ENCODE data around the gene BCL2.
"Not testable (repeated sequence)": the region's sequence is repeated elsewhere in the genome, so short reads cannot be mapped to it uniquely, and the experiment has no call there.

Gene BCL2

GRCh38 chr18:63237881-63238692 is 81.5 kb downstream of the BCL2 start:
- Histone ChIP-seq H3K27me3 (ENCODE audit: insufficient read depth, low read length, poor library complexity) (no peaks in the 10 kb centered on the region), H3K4me1 (ENCODE audit: insufficient read depth, low read length) (peaks cover 6% of the 10 kb centered on the region), H2AFZ (ENCODE audit: low read depth, low read length) (no peak overlapping the region), H3K4me2 (ENCODE audit: insufficient read depth, low read length) (no peak overlapping the region), H3K9ac (ENCODE audit: low read depth, low read length) (no peak overlapping the region), H4K20me1 (ENCODE audit: insufficient read depth, low read length) (peaks cover 24% of the 10 kb centered on the region), H3K79me2 (ENCODE audit: insufficient read depth, low read length) (peaks cover 92% of the 10 kb centered on the region), H3K27ac (ENCODE audit: low read length) (no peak overlapping the region), H3K4me3 (ENCODE audit: low read depth in 1 of 2, low read length in 2 of 2) (no peak overlapping the region), H3K36me3 (ENCODE audit: insufficient read depth, low read length) (peaks cover 48% of the 10 kb centered on the region), H3K9me3 (ENCODE audit: insufficient read depth, low read length, severe bottlenecking) (no peaks in the 10 kb centered on the region)
- DNase-seq (no peak), ATAC-seq (ENCODE audit: insufficient read depth, low read depth) (no peak)
- TF ChIP-seq, protein P1, sequence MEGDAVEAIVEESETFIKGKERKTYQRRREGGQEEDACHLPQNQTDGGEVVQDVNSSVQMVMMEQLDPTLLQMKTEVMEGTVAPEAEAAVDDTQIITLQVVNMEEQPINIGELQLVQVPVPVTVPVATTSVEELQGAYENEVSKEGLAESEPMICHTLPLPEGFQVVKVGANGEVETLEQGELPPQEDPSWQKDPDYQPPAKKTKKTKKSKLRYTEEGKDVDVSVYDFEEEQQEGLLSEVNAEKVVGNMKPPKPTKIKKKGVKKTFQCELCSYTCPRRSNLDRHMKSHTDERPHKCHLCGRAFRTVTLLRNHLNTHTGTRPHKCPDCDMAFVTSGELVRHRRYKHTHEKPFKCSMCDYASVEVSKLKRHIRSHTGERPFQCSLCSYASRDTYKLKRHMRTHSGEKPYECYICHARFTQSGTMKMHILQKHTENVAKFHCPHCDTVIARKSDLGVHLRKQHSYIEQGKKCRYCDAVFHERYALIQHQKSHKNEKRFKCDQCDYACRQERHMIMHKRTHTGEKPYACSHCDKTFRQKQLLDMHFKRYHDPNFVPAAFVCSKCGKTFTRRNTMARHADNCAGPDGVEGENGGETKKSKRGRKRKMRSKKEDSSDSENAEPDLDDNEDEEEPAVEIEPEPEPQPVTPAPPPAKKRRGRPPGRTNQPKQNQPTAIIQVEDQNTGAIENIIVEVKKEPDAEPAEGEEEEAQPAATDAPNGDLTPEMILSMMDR (IDR thresholded peaks at IDR 0.05; ENCODE audit: borderline replicate concordance, extremely low read depth, low read length, poor library complexity, severe bottlenecking), result no peak
- TF ChIP-seq EZH2 (IDR thresholded peaks at IDR 0.05; ENCODE audit: borderline replicate concordance, low read depth, low read length, severe bottlenecking), result no peak

- Histone ChIP-seq H3K4me2 (ENCODE audit: insufficient read depth, low read length) (no peak overlapping the region), H3K9ac (ENCODE audit: low read depth, low read length) (no peak overlapping the region), H3K79me2 (ENCODE audit: insufficient read depth, low read length) (peaks cover 92% of the 10 kb centered on the region), H3K9me3 (ENCODE audit: insufficient read depth, low read length, severe bottlenecking) (no peaks in the 10 kb centered on the region), H3K36me3 (ENCODE audit: insufficient read depth, low read length) (peaks cover 41% of the 10 kb centered on the region), H2AFZ (ENCODE audit: low read depth, low read length) (no peak overlapping the region), H4K20me1 (ENCODE audit: insufficient read depth, low read length) (peaks cover 19% of the 10 kb centered on the region), H3K4me3 (ENCODE audit: low read depth in 1 of 2, low read length in 2 of 2) (no peak overlapping the region), H3K27me3 (ENCODE audit: insufficient read depth, low read length, poor library complexity) (no peaks in the 10 kb centered on the region), H3K4me1 (ENCODE audit: insufficient read depth, low read length) (peaks cover 14% of the 10 kb centered on the region), H3K27ac (ENCODE audit: low read length) (no peak overlapping the region)
- TF ChIP-seq, protein P1 (IDR thresholded peaks at IDR 0.05; ENCODE audit: borderline replicate concordance, extremely low read depth, low read length, poor library complexity, severe bottlenecking), result no peak
- no peak for TF ChIP-seq EZH2 (IDR thresholded peaks at IDR 0.05; ENCODE audit: borderline replicate concordance, low read depth, low read length, severe bottlenecking)
- ATAC-seq (ENCODE audit: insufficient read depth, low read depth) (0 out of 3 replicates have a peak, but pooled peaks have one; percentile 15), DNase-seq (no peak)
Measured at GRCh38 chr18:63236921-63237846, 82.4 kb downstream of the BCL2 start.

- no peak overlapping the region for H3K27ac ChIP-seq (ENCODE audit: low read length)
- H2AFZ ChIP-seq (ENCODE audit: low read depth, low read length), result no peak overlapping the region
- no peak overlapping the region for H3K4me3 ChIP-seq (ENCODE audit: low read depth in 1 of 2, low read length in 2 of 2)
- H3K9me3 ChIP-seq (ENCODE audit: insufficient read depth, low read length, severe bottlenecking), result no peaks in the 10 kb centered on the region
- H3K79me2 ChIP-seq (ENCODE audit: insufficient read depth, low read length), result peaks cover 92% of the 10 kb centered on the region
- DNase-seq (no peak), ATAC-seq (ENCODE audit: insufficient read depth, low read depth) (no peak)
- peaks cover 18% of the 10 kb centered on the region for H3K4me1 ChIP-seq (ENCODE audit: insufficient read depth, low read length)
- peaks cover 36% of the 10 kb centered on the region for H3K36me3 ChIP-seq (ENCODE audit: insufficient read depth, low read length)
- no peak overlapping the region for H3K9ac ChIP-seq (ENCODE audit: low read depth, low read length)
- TF ChIP-seq, protein P1 (IDR thresholded peaks at IDR 0.05; ENCODE audit: borderline replicate concordance, extremely low read depth, low read length, poor library complexity, severe bottlenecking), result no peak
- no peak for TF ChIP-seq EZH2 (IDR thresholded peaks at IDR 0.05; ENCODE audit: borderline replicate concordance, low read depth, low read length, severe bottlenecking)
- no peaks in the 10 kb centered on the region for H3K27me3 ChIP-seq (ENCODE audit: insufficient read depth, low read length, poor library complexity)
- peaks cover 17% of the 10 kb centered on the region for H4K20me1 ChIP-seq (ENCODE audit: insufficient read depth, low read length)
- no peak overlapping the region for H3K4me2 ChIP-seq (ENCODE audit: insufficient read depth, low read length)
Measured at GRCh38 chr18:63236406-63236805, 83.2 kb downstream of the BCL2 start.

DNA sequence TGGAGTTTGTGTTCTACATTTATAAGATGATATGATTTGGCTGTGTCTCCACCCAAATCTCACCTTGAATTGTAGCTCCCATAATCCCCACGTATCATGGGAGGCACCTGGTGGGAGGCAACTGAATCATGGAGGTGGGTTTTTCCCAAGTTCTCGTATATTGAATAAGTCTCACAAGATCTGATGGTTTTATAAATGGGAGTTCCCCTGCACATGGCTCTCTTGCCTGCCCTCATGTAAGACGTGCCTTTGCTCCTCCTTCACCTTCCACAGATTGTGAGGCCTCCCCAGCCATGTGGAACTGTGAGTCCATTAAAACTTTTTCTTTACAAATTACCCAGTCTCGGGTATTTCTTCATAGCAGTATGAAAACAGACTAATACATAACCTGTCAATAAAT is 83.6 kb downstream of the BCL2 start:
- H3K9ac ChIP-seq (ENCODE audit: low read depth, low read length); H3K4me3 ChIP-seq (ENCODE audit: low read depth in 1 of 2, low read length in 2 of 2); H3K27me3 ChIP-seq (ENCODE audit: insufficient read depth, low read length, poor library complexity); H3K4me2 ChIP-seq (ENCODE audit: insufficient read depth, low read length); H3K27ac ChIP-seq (ENCODE audit: low read length); ATAC-seq (ENCODE audit: insufficient read depth, low read depth); H2AFZ ChIP-seq (ENCODE audit: low read depth, low read length); H3K9me3 ChIP-seq (ENCODE audit: insufficient read depth, low read length, severe bottlenecking); DNase-seq: not testable (repeated sequence)
- peaks cover 17% of the 10 kb centered on the region for H4K20me1 ChIP-seq (ENCODE audit: insufficient read depth, low read length)
- peaks cover 33% of the 10 kb centered on the region for H3K36me3 ChIP-seq (ENCODE audit: insufficient read depth, low read length)
- peaks cover 22% of the 10 kb centered on the region for H3K4me1 ChIP-seq (ENCODE audit: insufficient read depth, low read length)
- H3K79me2 ChIP-seq (ENCODE audit: insufficient read depth, low read length), result peaks cover 92% of the 10 kb centered on the region
